ENCODE results near the gene TTF2.

- TF ChIP-seq CTCF (IDR thresholded peaks at IDR 0.05) (no peak), POLR2A (IDR thresholded peaks at IDR 0.05) (no peak)
Observed at GRCh38 chr1:117118137-117118536, 58.0 kb downstream of the TTF2 start.
